OCI-LY3 (cell line): ENCODE results near the gene PPP6R1.
A peak's percentile ranks its signal among the peaks of the same experiment; 100 is the strongest.

ENCODE experiments used
- H2AFZ ChIP-seq: fragments of 200-600, 300-600 bp; shearing (Covaris generic); 2 replicates; pipeline ENCODE4 v1.6.0; 2014; ENCODE audit warnings: antibody characterized with exemption, low read depth, low read length
- H3K27ac ChIP-seq: fragments of 200-600, 300-600 bp; sonication (generic); 2 replicates; pipeline ENCODE4 v1.5.1; 2014; ENCODE audit warnings: mild to moderate bottlenecking, low read length, moderate library complexity, mixed read lengths
- H3K27me3 ChIP-seq: fragments of 200-600, 300-600 bp; sonication (generic); 2 replicates; pipeline ENCODE4 v1.6.1; 2014; ENCODE audit warnings: low read depth, low read length, mixed read lengths
- H3K36me3 ChIP-seq: fragments of 200-600, 300-600 bp; sonication (generic); replicated peaks from 2 replicates; pipeline ENCODE3; 2014; ENCODE audit warnings: low read depth, low read length, mixed read lengths
- H3K4me1 ChIP-seq: fragments of 300-600, 200-600 bp; sonication (generic); 2 replicates; pipeline ENCODE4 v1.6.1; 2014; ENCODE audit warnings: low read length, mixed read lengths
- H3K4me2 ChIP-seq: fragments of 200-600, 300-600 bp; sonication (generic); 2 replicates; pipeline ENCODE4 v1.6.1; 2014; ENCODE audit warnings: low read length, mixed read lengths
- H3K4me3 ChIP-seq: fragments of 300-600, 200-600 bp; sonication (generic); 2 replicates; pipeline ENCODE4 v1.5.1; 2014; ENCODE audit warnings: antibody characterized with exemption, mild to moderate bottlenecking, low read length, moderate library complexity
- H3K79me2 ChIP-seq: fragments of 300-600, 200-600 bp; shearing (Covaris generic); 2 replicates; pipeline ENCODE4 v1.6.1; 2014; ENCODE audit warnings: mild to moderate bottlenecking, low read length, mixed read lengths
- H3K9ac ChIP-seq: fragments of 300-600, 200-600 bp; shearing (Covaris generic); 2 replicates; pipeline ENCODE4 v1.6.0; 2014; ENCODE audit warnings: mild to moderate bottlenecking, low read length, moderate library complexity
- H3K9me3 ChIP-seq: fragments of 200-600, 300-600 bp; shearing (Covaris generic); 2 replicates; pipeline ENCODE4 v1.6.1; 2014; ENCODE audit warnings: low read length, mixed read lengths; ENCODE audit not compliant: insufficient read depth
- H4K20me1 ChIP-seq: fragments of 200-600, 300-600 bp; sonication (generic); 2 replicates; pipeline ENCODE4 v1.6.1; 2016; ENCODE audit warnings: low read length, mixed read lengths; ENCODE audit not compliant: insufficient read depth
- CTCF ChIP-seq: fragments of 200-600, 300-600 bp; sonication (generic); IDR thresholded peaks from 2 replicates; pipeline ENCODE4 v1.5.1; 2014; ENCODE audit warnings: antibody characterized with exemption, low read length, low read depth
- EZH2phosphoT487 ChIP-seq: fragments of 200-600 bp; shearing (Covaris generic); IDR thresholded peaks from 2 replicates; pipeline ENCODE4 v1.6.1; 2018; ENCODE audit warnings: antibody characterized with exemption, mixed run types, low read depth

Gene PPP6R1

GRCh38 chr19:55297267-55297666, 38.5 kb upstream of the PPP6R1 start:
- no peaks in the 10 kb centered on the region for H4K20me1 ChIP-seq
- no peak overlapping the region for H3K9ac ChIP-seq
- no peaks in the 10 kb centered on the region for H3K79me2 ChIP-seq
- TF ChIP-seq CTCF (no peak), EZH2phosphoT487 (no peak)
- no peak overlapping the region for H3K27ac ChIP-seq
- H3K27me3 ChIP-seq: peaks cover 6% of the 10 kb centered on the region; the same call in 1 of the 2 replicates
- H3K4me1 ChIP-seq: peaks cover 8% of the 10 kb centered on the region; the same call in 1 of the 2 replicates
- no peak overlapping the region for H3K4me3 ChIP-seq
- no peak overlapping the region for H3K4me2 ChIP-seq
- no peaks in the 10 kb centered on the region for H3K36me3 ChIP-seq
- no peaks in the 10 kb centered on the region for H3K9me3 ChIP-seq
- H2AFZ ChIP-seq: no peak overlapping the region

GRCh38 chr19:55289117-55289796, 30.4 kb upstream of the PPP6R1 start:
- TF ChIP-seq CTCF: no peak
- TF ChIP-seq EZH2phosphoT487: no peak
- no peaks in the 10 kb centered on the region for H3K36me3 ChIP-seq
- H3K9me3 ChIP-seq: no peaks in the 10 kb centered on the region

GRCh38 chr19:55287361-55288079, 28.7 kb upstream of the PPP6R1 start:
- Histone ChIP-seq H3K4me3 (no peak overlapping the region), H3K9ac (no peak overlapping the region), H3K79me2 (no peaks in the 10 kb centered on the region), H4K20me1 (no peaks in the 10 kb centered on the region), H3K36me3 (no peaks in the 10 kb centered on the region), H3K27ac (no peak overlapping the region), H3K4me2 (no peak overlapping the region), H2AFZ (no peak overlapping the region), H3K9me3 (no peaks in the 10 kb centered on the region), H3K27me3 (no peaks in the 10 kb centered on the region), H3K4me1 (peaks cover 9% of the 10 kb centered on the region; the same call in 1 of the 2 replicates)
- TF ChIP-seq CTCF (no peak), EZH2phosphoT487 (no peak)

More at GRCh38 chr19:55289117-55289796, 30.4 kb upstream of the PPP6R1 start:
- Histone ChIP-seq H3K9ac (no peak overlapping the region), H3K79me2 (no peaks in the 10 kb centered on the region), H3K4me1 (0 out of 2 replicates have a peak, but pooled peaks cover 4% of the 10 kb centered on the region), H3K4me2 (no peak overlapping the region), H4K20me1 (no peaks in the 10 kb centered on the region), H2AFZ (no peak overlapping the region), H3K4me3 (no peak overlapping the region), H3K27me3 (no peaks in the 10 kb centered on the region), H3K27ac (no peak overlapping the region)

GRCh38 chr19:55285229-55285890, 26.5 kb upstream of the PPP6R1 start:
- no peaks in the 10 kb centered on the region for H4K20me1 ChIP-seq
- no peak overlapping the region for H2AFZ ChIP-seq
- H3K4me3 ChIP-seq: 0 out of 2 replicates have a peak overlapping the region, but pooled peaks have one; percentile 75
- H3K27me3 ChIP-seq: no peaks in the 10 kb centered on the region
- no peaks in the 10 kb centered on the region for H3K36me3 ChIP-seq
- H3K9me3 ChIP-seq: no peaks in the 10 kb centered on the region
- peak overlapping the region; percentile 44; the same call in 1 of the 2 replicates for H3K4me2 ChIP-seq
- no peak for TF ChIP-seq EZH2phosphoT487
- TF ChIP-seq CTCF: no peak
- H3K27ac ChIP-seq: no peak overlapping the region
- peaks cover 17% of the 10 kb centered on the region for H3K4me1 ChIP-seq
- no peak overlapping the region for H3K9ac ChIP-seq
- H3K79me2 ChIP-seq: no peaks in the 10 kb centered on the region
